ENCODE data around the gene SLC44A5.

The SLC44A5 gene

DNA sequence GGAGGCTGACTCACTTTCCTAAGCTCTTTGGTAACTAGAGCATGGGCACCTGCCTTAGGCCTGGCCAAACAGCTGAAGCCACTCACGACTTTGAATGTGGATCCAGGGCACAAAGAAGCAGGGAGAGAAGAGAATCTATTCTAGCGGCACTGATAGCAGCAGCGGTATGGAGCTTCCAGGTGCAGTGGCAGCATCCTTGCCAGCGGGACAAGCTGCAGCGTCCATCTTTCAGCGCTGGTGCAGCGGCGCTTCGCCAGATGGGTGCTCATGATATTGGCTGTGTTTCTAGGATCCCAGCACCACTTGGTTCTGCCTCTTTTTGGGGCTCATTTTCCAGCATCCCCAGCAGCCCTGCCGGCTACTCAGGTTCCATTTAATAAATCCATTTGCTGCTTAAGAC is 184.2 kb downstream of the SLC44A5 start:
- H2AFZ ChIP-seq (ENCODE audit: low read length) = no peak overlapping the region
- no peak overlapping the region for H3K4me3 ChIP-seq (ENCODE audit: low read depth, low read length, poor library complexity, severe bottlenecking)
- H3K27ac ChIP-seq (ENCODE audit: low read depth, low read length, poor library complexity, severe bottlenecking) = no peak overlapping the region
- H3K4me1 ChIP-seq (ENCODE audit: insufficient read depth, low read length, severe bottlenecking) = no peaks in the 10 kb centered on the region
- H3K9me2 ChIP-seq (ENCODE audit: low read depth, low read length) = no peaks in the 10 kb centered on the region
- no peak for TF ChIP-seq EZH2 (IDR thresholded peaks at IDR 0.05; ENCODE audit: borderline replicate concordance, low read length)
- TF ChIP-seq, protein P1, sequence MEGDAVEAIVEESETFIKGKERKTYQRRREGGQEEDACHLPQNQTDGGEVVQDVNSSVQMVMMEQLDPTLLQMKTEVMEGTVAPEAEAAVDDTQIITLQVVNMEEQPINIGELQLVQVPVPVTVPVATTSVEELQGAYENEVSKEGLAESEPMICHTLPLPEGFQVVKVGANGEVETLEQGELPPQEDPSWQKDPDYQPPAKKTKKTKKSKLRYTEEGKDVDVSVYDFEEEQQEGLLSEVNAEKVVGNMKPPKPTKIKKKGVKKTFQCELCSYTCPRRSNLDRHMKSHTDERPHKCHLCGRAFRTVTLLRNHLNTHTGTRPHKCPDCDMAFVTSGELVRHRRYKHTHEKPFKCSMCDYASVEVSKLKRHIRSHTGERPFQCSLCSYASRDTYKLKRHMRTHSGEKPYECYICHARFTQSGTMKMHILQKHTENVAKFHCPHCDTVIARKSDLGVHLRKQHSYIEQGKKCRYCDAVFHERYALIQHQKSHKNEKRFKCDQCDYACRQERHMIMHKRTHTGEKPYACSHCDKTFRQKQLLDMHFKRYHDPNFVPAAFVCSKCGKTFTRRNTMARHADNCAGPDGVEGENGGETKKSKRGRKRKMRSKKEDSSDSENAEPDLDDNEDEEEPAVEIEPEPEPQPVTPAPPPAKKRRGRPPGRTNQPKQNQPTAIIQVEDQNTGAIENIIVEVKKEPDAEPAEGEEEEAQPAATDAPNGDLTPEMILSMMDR (IDR thresholded peaks at IDR 0.05; ENCODE audit: low read length) = no peak
- H3K4me2 ChIP-seq (ENCODE audit: low read length) = no peak overlapping the region
- no peaks in the 10 kb centered on the region for H3K79me2 ChIP-seq (ENCODE audit: insufficient read depth, low read length)
- H3F3A ChIP-seq (ENCODE audit: insufficient read depth, low read length) = no peaks in the 10 kb centered on the region
- no peaks in the 10 kb centered on the region for H3K27me3 ChIP-seq (ENCODE audit: insufficient read depth, low read length)
- no peaks in the 10 kb centered on the region for H3K36me3 ChIP-seq (ENCODE audit: insufficient read depth, low read length)
- no peaks in the 10 kb centered on the region for H4K20me1 ChIP-seq (ENCODE audit: insufficient read depth, low read length)
- no peaks in the 10 kb centered on the region for H3K9me3 ChIP-seq (ENCODE audit: low read length)
- H3K9ac ChIP-seq (ENCODE audit: low read length) = no peak overlapping the region

DNA sequence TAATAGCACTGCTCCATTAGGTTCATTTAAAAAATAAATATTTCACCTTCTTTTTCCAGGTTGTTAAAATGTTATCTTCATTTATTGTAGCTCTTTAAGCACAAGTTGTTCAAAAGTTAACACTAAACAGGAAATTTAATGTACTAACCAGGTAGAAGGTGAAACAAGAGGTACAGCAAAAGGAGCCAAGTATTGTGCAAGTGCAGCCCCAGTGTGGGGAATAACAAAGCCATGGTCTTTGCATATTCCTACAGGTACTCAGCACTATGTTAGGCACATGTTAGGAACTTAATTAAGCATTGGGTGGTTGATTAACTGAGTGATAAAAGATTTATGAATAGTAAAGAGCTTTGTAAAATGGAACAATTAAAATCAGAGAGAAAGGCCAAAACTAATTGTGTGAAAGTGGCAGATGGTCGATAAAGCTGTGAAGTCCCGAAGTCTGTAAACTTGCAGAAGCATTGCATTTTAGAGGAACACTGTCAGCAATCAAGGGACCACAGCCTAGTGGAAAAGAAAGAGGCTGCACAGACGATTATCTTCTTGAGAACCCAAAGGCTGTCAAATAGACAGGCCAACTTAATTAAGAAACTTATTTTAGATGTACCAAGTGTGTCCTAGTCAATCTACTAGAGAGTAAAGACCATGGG is 185.8 kb downstream of the SLC44A5 start:
- H3K27ac ChIP-seq (ENCODE audit: low read depth, low read length, poor library complexity, severe bottlenecking) = no peak overlapping the region
- no peak for TF ChIP-seq EZH2 (IDR thresholded peaks at IDR 0.05; ENCODE audit: borderline replicate concordance, low read length)
- TF ChIP-seq, protein P1 (IDR thresholded peaks at IDR 0.05; ENCODE audit: low read length) = no peak
- H3K4me3 ChIP-seq (ENCODE audit: low read depth, low read length, poor library complexity, severe bottlenecking) = no peak overlapping the region

DNA sequence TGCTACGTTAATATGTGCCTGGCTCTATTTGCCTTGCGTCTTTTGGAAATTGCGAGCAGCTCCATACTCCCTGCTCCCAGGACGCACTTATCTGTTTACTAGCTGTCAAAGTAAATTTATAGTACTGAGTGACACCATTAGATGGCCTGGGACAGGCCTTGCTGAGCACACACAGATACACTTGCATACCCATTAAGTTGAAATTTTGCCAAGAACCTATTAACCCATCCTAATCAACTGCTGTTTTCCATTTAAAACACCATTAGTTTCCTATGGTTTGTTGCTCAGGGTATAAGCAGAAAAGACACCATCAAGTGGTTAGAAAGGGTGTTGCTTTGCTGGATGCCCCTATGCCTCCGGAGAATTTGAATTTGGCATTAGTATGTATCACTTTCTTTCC is 187.3 kb downstream of the SLC44A5 start:
- Histone ChIP-seq H2AFZ (ENCODE audit: low read length) (no peak overlapping the region), H3K9ac (ENCODE audit: low read length) (no peak overlapping the region), H3F3A (ENCODE audit: insufficient read depth, low read length) (no peaks in the 10 kb centered on the region), H3K9me2 (ENCODE audit: low read depth, low read length) (no peaks in the 10 kb centered on the region), H3K9me3 (ENCODE audit: low read length) (no peaks in the 10 kb centered on the region), H3K4me3 (ENCODE audit: low read depth, low read length, poor library complexity, severe bottlenecking) (no peak overlapping the region), H3K4me1 (ENCODE audit: insufficient read depth, low read length, severe bottlenecking) (no peaks in the 10 kb centered on the region), H3K27ac (ENCODE audit: low read depth, low read length, poor library complexity, severe bottlenecking) (no peak overlapping the region), H3K36me3 (ENCODE audit: insufficient read depth, low read length) (no peaks in the 10 kb centered on the region), H3K4me2 (ENCODE audit: low read length) (no peak overlapping the region), H4K20me1 (ENCODE audit: insufficient read depth, low read length) (no peaks in the 10 kb centered on the region), H3K79me2 (ENCODE audit: insufficient read depth, low read length) (no peaks in the 10 kb centered on the region), H3K27me3 (ENCODE audit: insufficient read depth, low read length) (no peaks in the 10 kb centered on the region)
- TF ChIP-seq, protein P1 (IDR thresholded peaks at IDR 0.05; ENCODE audit: low read length) = no peak
- TF ChIP-seq EZH2 (IDR thresholded peaks at IDR 0.05; ENCODE audit: borderline replicate concordance, low read length) = no peak

More for the DNA sequence above, 185.8 kb downstream of the SLC44A5 start:
- H2AFZ ChIP-seq (ENCODE audit: low read length) = no peak overlapping the region
- H3K9me3 ChIP-seq (ENCODE audit: low read length) = no peaks in the 10 kb centered on the region
- no peaks in the 10 kb centered on the region for H4K20me1 ChIP-seq (ENCODE audit: insufficient read depth, low read length)
- H3K9ac ChIP-seq (ENCODE audit: low read length) = no peak overlapping the region
- no peaks in the 10 kb centered on the region for H3K4me1 ChIP-seq (ENCODE audit: insufficient read depth, low read length, severe bottlenecking)
- H3K36me3 ChIP-seq (ENCODE audit: insufficient read depth, low read length) = no peaks in the 10 kb centered on the region
- H3K79me2 ChIP-seq (ENCODE audit: insufficient read depth, low read length) = no peaks in the 10 kb centered on the region
- no peaks in the 10 kb centered on the region for H3K9me2 ChIP-seq (ENCODE audit: low read depth, low read length)
- H3K27me3 ChIP-seq (ENCODE audit: insufficient read depth, low read length) = no peaks in the 10 kb centered on the region
- no peak overlapping the region for H3K4me2 ChIP-seq (ENCODE audit: low read length)
- H3F3A ChIP-seq (ENCODE audit: insufficient read depth, low read length) = no peaks in the 10 kb centered on the region

Data from OCI-LY1 (cell line).